Measurements from ENCODE around the gene TEX11.
"Not testable (repeated sequence)": the region's sequence is repeated elsewhere in the genome, so short reads cannot be mapped to it uniquely, and the experiment has no call there.

- not testable (repeated sequence) for TF ChIP-seq EZH2 (IDR thresholded peaks at IDR 0.05; ENCODE audit: insufficient read depth, poor library complexity, severe bottlenecking); EZH2phosphoT487 (IDR thresholded peaks at IDR 0.05; ENCODE audit: insufficient read depth, low read depth)
Measured at GRCh38 chrX:70647910-70648309, 260.6 kb downstream of the TEX11 start.

Measured in GM23248 (cell line).